IMR-90 (cell line): ENCODE measurements around the gene NMRAL1. TPM values are rescaled to one million over a fixed set of nuclear protein-coding genes. Genes with fewer than 3 reads are reported as not detected.
A peak's percentile ranks its signal among the peaks of the same experiment; 100 is the strongest.

Source experiments
- ATAC-seq: fragments of 200-7000 bp; cut with Tn5 transposase; 2 replicates; pipeline ENCODE4 v1.9.1; 2020; ENCODE audit warnings: low read depth, mild to moderate bottlenecking, moderate library complexity
- Bru-seq: library from RNA; stranded (reverse); fragments of 400-500 nt; gene quantifications from one replicate; lab custom pipeline; 2021; lab: Mats Ljungman, UMichigan
- BruChase-seq, 2 experiments: library from RNA; stranded (reverse); fragments of 400-500 nt; gene quantifications; one replicate each; lab custom pipeline; 2021; lab: Mats Ljungman, UMichigan
- BruUV-seq: library from RNA; stranded (reverse); fragments of 400-500 nt; replicated peaks from 2 replicates; lab custom pipeline; 2021; lab: Mats Ljungman, UMichigan
- CTCF ChIA-PET: fragments of 300-600 bp; formaldehyde crosslinking; extraction: SDS; loops from one replicate; lab custom pipeline; 2021; ENCODE audit warnings: antibody characterized with exemption; lab: Yijun Ruan, JAX
- POLR2A ChIA-PET: fragments of 300-600 bp; sonication (Branson Sonifier 250); formaldehyde crosslinking; loops from one replicate; lab custom pipeline; 2022; ENCODE audit warnings: antibody characterized with exemption; ENCODE audit not compliant: unreplicated experiment; lab: Charles Lee
- DNase-seq: peaks from one replicate; pipeline ENCODE4 v3.0.0; 2013
- H2AFZ ChIP-seq: replicated peaks from 2 replicates; pipeline ENCODE3; 2013; ENCODE audit warnings: low read length, mild to moderate bottlenecking; ENCODE audit not compliant: poor library complexity
- H2AK5ac ChIP-seq: 2 replicates; pipeline ENCODE4 v1.6.1; 2013; ENCODE audit warnings: low read depth, low read length, inconsistent platforms
- H2AK9ac ChIP-seq: replicated peaks from 2 replicates; pipeline ENCODE3; 2013; ENCODE audit warnings: mild to moderate bottlenecking, low read depth, low read length, moderate library complexity; ENCODE audit not compliant: poor library complexity
- H2BK120ac ChIP-seq: 2 replicates; pipeline ENCODE4 v1.6.1; 2013; ENCODE audit warnings: low read depth, low read length, inconsistent platforms
- H2BK15ac ChIP-seq: 3 replicates; pipeline ENCODE4 v1.6.1; 2013; ENCODE audit warnings: low read depth, low read length, inconsistent platforms
- H2BK20ac ChIP-seq: 2 replicates; pipeline ENCODE4 v1.6.1; 2013; ENCODE audit warnings: low read depth, mild to moderate bottlenecking, inconsistent platforms, low read length, moderate library complexity
- H2BK5ac ChIP-seq: 2 replicates; pipeline ENCODE4 v1.6.1; 2013; ENCODE audit warnings: mild to moderate bottlenecking, low read depth, low read length, inconsistent platforms; ENCODE audit not compliant: poor library complexity, severe bottlenecking
- H3K14ac ChIP-seq: replicated peaks from 2 replicates; pipeline ENCODE4 v1.6.1; 2013; ENCODE audit warnings: low read depth, low read length, inconsistent platforms
- H3K18ac ChIP-seq: 2 replicates; pipeline ENCODE4 v1.6.1; 2013; ENCODE audit warnings: low read depth, low read length, control low read depth
- H3K23ac ChIP-seq: 2 replicates; pipeline ENCODE4 v1.6.1; 2013; ENCODE audit warnings: low read depth, low read length, inconsistent platforms
- H3K27ac ChIP-seq: 2 replicates; pipeline ENCODE4 v1.5.1; 2013; ENCODE audit warnings: mild to moderate bottlenecking, control low read depth, low read length; ENCODE audit not compliant: insufficient read depth
- H3K27me3 ChIP-seq: 2 replicates; pipeline ENCODE4 v1.6.1; 2013; ENCODE audit warnings: low read length; ENCODE audit not compliant: control insufficient read depth, insufficient read depth
- H3K36me3 ChIP-seq: 2 replicates; pipeline ENCODE4 v1.6.1; 2013; ENCODE audit warnings: low read length, mixed read lengths; ENCODE audit not compliant: control insufficient read depth, insufficient read depth
- H3K4ac ChIP-seq: 2 replicates; pipeline ENCODE4 v1.6.1; 2013; ENCODE audit warnings: low read depth, low read length, inconsistent platforms
- H3K4me1 ChIP-seq: 2 replicates; pipeline ENCODE4 v1.6.1; 2013; ENCODE audit warnings: low read length, mixed read lengths; ENCODE audit not compliant: control insufficient read depth, insufficient read depth
- H3K4me2 ChIP-seq: 2 replicates; pipeline ENCODE4 v1.6.1; 2013; ENCODE audit warnings: low read depth, mild to moderate bottlenecking, control low read depth, low read length, moderate library complexity
- H3K4me3 ChIP-seq: 2 replicates; pipeline ENCODE4 v1.5.1; 2013; ENCODE audit warnings: low read depth, mild to moderate bottlenecking, control low read depth, low read length, moderate library complexity; ENCODE audit not compliant: insufficient read depth
- H3K56ac ChIP-seq: 2 replicates; pipeline ENCODE4 v1.6.1; 2013; ENCODE audit warnings: low read length, inconsistent platforms; ENCODE audit not compliant: insufficient read depth; ENCODE audit errors: extremely low read depth
- H3K79me1 ChIP-seq, 2 experiments: 2 replicates each; pipeline ENCODE4 v1.6.1; 2013; ENCODE audit warnings: low read length in 2 of 2, inconsistent platforms in 1 of 2, low read depth in 1 of 2
- H3K9ac ChIP-seq: 2 replicates; pipeline ENCODE4 v1.6.1; 2013; ENCODE audit warnings: low read depth, low read length, control low read depth
- H3K9me1 ChIP-seq: 2 replicates; pipeline ENCODE4 v1.6.1; 2013; ENCODE audit warnings: low read length, inconsistent platforms; ENCODE audit not compliant: insufficient read depth
- H3K9me3 ChIP-seq: 2 replicates; pipeline ENCODE4 v1.6.1; 2013; ENCODE audit warnings: low read length; ENCODE audit not compliant: control insufficient read depth, insufficient read depth
- H4K20me1 ChIP-seq: 2 replicates; pipeline ENCODE4 v1.6.1; 2013; ENCODE audit warnings: low read length, inconsistent platforms; ENCODE audit not compliant: insufficient read depth
- H4K5ac ChIP-seq: 2 replicates; pipeline ENCODE4 v1.6.1; 2013; ENCODE audit warnings: mild to moderate bottlenecking, low read depth, low read length, control low read depth
- H4K8ac ChIP-seq, 2 experiments: 2 replicates each; pipeline ENCODE4 v1.6.1; 2013; ENCODE audit warnings: low read depth in 2 of 2, low read length in 2 of 2, control low read depth in 1 of 2, inconsistent platforms in 1 of 2
- H4K91ac ChIP-seq: 2 replicates; pipeline ENCODE4 v1.6.1; 2013; ENCODE audit warnings: low read depth, low read length, inconsistent platforms; ENCODE audit not compliant: insufficient read depth
- BHLHE40 ChIP-seq: fragments of 150-350 bp; IDR thresholded peaks from 2 replicates; pipeline ENCODE4 v1.6.1; 2016; ENCODE audit warnings: mild to moderate bottlenecking, low read depth, low read length
- CHD1 ChIP-seq: IDR thresholded peaks from 2 replicates; pipeline ENCODE4 v1.6.1; 2012; ENCODE audit warnings: low read depth, low read length, improper control_type of control experiment
- MAZ ChIP-seq: IDR thresholded peaks from 2 replicates; pipeline ENCODE4 v1.6.1; 2012; ENCODE audit warnings: low read depth, mild to moderate bottlenecking, low read length, improper control_type of control experiment, moderate library complexity, borderline replicate concordance
- RFX5 ChIP-seq: IDR thresholded peaks from 2 replicates; pipeline ENCODE4 v1.8.0; 2012; ENCODE audit warnings: low read depth, mild to moderate bottlenecking, low read length, moderate library complexity
- SMC3 ChIP-seq: fragments of 150-350 bp; IDR thresholded peaks from 2 replicates; pipeline ENCODE4 v1.6.1; 2016; ENCODE audit warnings: low read depth, mild to moderate bottlenecking, antibody characterized with exemption, low read length, moderate library complexity
- WGBS, 2 experiments: methylation state at CpG; one replicate each; pipeline versions ENCODE4 v1.1.5 to v1.1.7; 2013; ENCODE audit warnings: missing lambda C conversion rate in 2 of 2; ENCODE audit not compliant: insufficient read length in 1 of 2; ENCODE audit errors: extremely low coverage in 2 of 2; 5-methylcytosine and 5-hydroxymethylcytosine counted together
- dilution Hi-C: fragments of 300-500 bp; cut with HindIII; formaldehyde crosslinking; loops from one replicate; pipeline ENCODE4 v1.14.3; 2018; ENCODE audit warnings: low sequenced_read_pairs; ENCODE audit not compliant: unreplicated experiment
- in situ Hi-C: fragments of 300-500 bp; cut with MboI; formaldehyde crosslinking; loops from 3 replicates; pipeline ENCODE4 v1.14.3; 2019; ENCODE audit warnings: low sequenced_read_pairs, inconsistent platforms, mixed read lengths
- intact Hi-C: fragments of 100-400 bp; cut with micrococcal nuclease; formaldehyde crosslinking; loops from 2 replicates; pipeline ENCODE4 v1.10.0; 2022
- long read RNA-seq: library from polyadenylated mRNA; unstranded; transcript quantifications from one replicate; pipeline ENCODE4 v2.0.0, GENCODE V29; 2021; ENCODE audit not compliant: unreplicated experiment
- polyA plus RNA-seq, 3 experiments: library from polyadenylated mRNA; depleted of rRNA; stranded (reverse); fragments of >200 nt; gene quantifications; 2 replicates each; pipeline ENCODE4 v1.2.3, GENCODE V29; 2012; ENCODE audit warnings: low replicate concordance in 1 of 3
- total RNA-seq: library from RNA; depleted of rRNA; stranded (reverse); fragments of >200 nt; gene quantifications from 2 replicates; pipeline ENCODE4 v1.2.3, GENCODE V29; 2012; rRNA removed
- TF ChIP-seq, protein P1 (sequence below): fragments of 150-350 bp; IDR thresholded peaks from 2 replicates; pipeline ENCODE4 v1.6.1; 2017; ENCODE audit warnings: mild to moderate bottlenecking, antibody characterized with exemption, low read length, low read depth

The NMRAL1 gene
- 67.6 and 73.6 TPM in 2 replicates for total RNA-seq
- polyA plus RNA-seq (2012; rRNA removed): 48.6 and 52.4 TPM in 2 replicates
- polyA plus RNA-seq (2012; cell fraction: cytosol; rRNA removed): 62.4 and 64.5 TPM in 2 replicates
- polyA plus RNA-seq (2012; cell fraction: nucleus; rRNA removed; ENCODE audit: low replicate concordance): 50.0 and 61.0 TPM in 2 replicates
- percentile 58 among the genes with signal in this experiment for Bru-seq, nascent RNA
- BruChase-seq, experiment 1, labeled RNA remaining after a 6-hour chase: percentile 68 among the genes with signal in this experiment
- BruChase-seq, experiment 2, labeled RNA remaining after a 2-hour chase: percentile 57 among the genes with signal in this experiment
- long read RNA-seq, transcript NMRAL1-202 (6 exons, 1,233 nt): major isoform, 10 of 35 reads
- long read RNA-seq, transcript NMRAL1-201 (6 exons, 1,376 nt): minor isoform, 6 of 35 reads
- long read RNA-seq, partial matches to known transcripts: 8 of 35 reads
- long read RNA-seq, other reads (novel, unspliced or antisense): 8 of 35 reads

DNA sequence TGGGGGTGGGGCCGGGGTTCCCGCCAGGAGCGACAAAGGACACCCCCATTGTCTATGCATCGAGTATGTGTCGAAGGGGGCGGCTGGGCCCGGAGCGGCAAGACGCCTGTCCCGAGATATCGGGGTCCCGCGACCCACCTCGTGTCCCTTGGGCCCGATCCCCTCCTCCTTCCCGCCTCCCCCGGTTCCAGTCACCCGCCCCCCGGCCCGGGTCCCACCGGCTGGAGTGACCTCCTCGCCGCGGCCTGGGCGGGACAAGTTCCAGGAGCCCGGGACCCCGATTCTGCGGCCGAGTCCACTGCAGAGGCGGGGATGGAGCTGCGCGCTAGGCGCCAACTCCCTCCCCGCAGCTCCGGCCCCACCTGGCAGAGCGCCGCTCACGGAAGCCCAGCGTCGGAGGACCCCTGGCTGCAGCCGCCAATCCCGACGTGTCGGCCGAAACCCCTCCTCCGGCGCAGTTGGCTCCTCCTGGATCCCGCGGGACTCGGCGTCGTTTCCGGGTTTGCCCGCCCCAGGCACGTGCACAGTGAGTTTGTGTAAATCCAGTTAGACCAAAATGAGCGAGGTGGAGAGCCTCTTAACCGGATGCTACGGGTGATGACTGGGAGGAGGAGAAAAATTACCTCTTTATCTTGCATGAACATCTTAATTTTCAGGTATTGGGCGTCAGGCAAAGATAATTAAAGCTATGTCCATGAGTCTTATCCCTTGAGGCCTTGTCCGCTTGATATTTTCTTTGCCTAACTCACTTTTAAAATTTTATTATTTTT is at the start of gene NMRAL1:
Gene NMRAL1, minus strand, starts transcription at position 434 of the 770 bp plus-strand sequence. CDS start 493 bp downstream, outside the sequence.
- H3K56ac ChIP-seq: no peak within 1 kb of the TSS
- H3K9me1 ChIP-seq: peaks cover 3% of the 10 kb centered on the region; the same call in 1 of the 2 replicates
- peak within 1 kb of the TSS; percentile 94 for H2AFZ ChIP-seq
- no peaks in the 10 kb centered on the region for H3K27me3 ChIP-seq
- DNase-seq (peak; percentile 80), ATAC-seq (peak; percentile 68)
- H4K20me1 ChIP-seq: no peaks in the 10 kb centered on the region
- TF ChIP-seq CHD1: no peak
- TF ChIP-seq, protein P1, sequence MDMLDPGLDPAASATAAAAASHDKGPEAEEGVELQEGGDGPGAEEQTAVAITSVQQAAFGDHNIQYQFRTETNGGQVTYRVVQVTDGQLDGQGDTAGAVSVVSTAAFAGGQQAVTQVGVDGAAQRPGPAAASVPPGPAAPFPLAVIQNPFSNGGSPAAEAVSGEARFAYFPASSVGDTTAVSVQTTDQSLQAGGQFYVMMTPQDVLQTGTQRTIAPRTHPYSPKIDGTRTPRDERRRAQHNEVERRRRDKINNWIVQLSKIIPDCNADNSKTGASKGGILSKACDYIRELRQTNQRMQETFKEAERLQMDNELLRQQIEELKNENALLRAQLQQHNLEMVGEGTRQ: peak; percentile 77
- TF ChIP-seq SMC3: no peak
- no peak for TF ChIP-seq RFX5
- TF ChIP-seq BHLHE40: peak; percentile 98
- TF ChIP-seq MAZ: peak; percentile 24; the same call in 1 of the 2 replicates
- intact Hi-C loops (no loop called here), dilution Hi-C loops (no loop called here), in situ Hi-C loops (no loop called here)
- H2BK15ac ChIP-seq: peak within 1 kb of the TSS; percentile 26; the same call in 1 of the 3 replicates
- H3K27ac ChIP-seq: peak within 1 kb of the TSS; percentile 56; the same call in 1 of the 2 replicates
- H2BK120ac ChIP-seq: no peak within 1 kb of the TSS
- H4K91ac ChIP-seq: peak within 1 kb of the TSS; percentile 83
- peak within 1 kb of the TSS; percentile 88 for H3K4ac ChIP-seq
- WGBS, 2 experiments: 3% methylated on average over 22 of the region's 60 CpGs; no CpG with 5 or more reads in 1 of the 2 experiments
- POLR2A ChIA-PET: interaction anchor here (0.6 kb wide), 1 partner anchor 470 kb away, joined by 8 read pairs; no protein-coding TSS in a partner anchor
- peak within 1 kb of the TSS; percentile 34; the same call in 1 of the 2 replicates for H3K14ac ChIP-seq
- peaks cover under 1% of the 10 kb centered on the region; the same call in 1 of the 2 replicates for H3K36me3 ChIP-seq
- no peaks in the 10 kb centered on the region for H3K9me3 ChIP-seq
- BruUV-seq: no TSS peak
- peak within 1 kb of the TSS; percentile 62 for H2AK9ac ChIP-seq
- CTCF ChIA-PET: no interaction called here
- H3K4me1 ChIP-seq: peaks cover 2% of the 10 kb centered on the region; the same call in 1 of the 2 replicates
- peak within 1 kb of the TSS; percentile 26; the same call in 1 of the 2 replicates for H3K18ac ChIP-seq
- peaks cover 15 to 52% of the 10 kb centered on the region in 2 experiments for H3K79me1 ChIP-seq
- H2BK5ac ChIP-seq: peak within 1 kb of the TSS; percentile 27
- H3K23ac ChIP-seq: 0 out of 2 replicates have a peak within 1 kb of the TSS, but pooled peaks have one; percentile 25
- peak within 1 kb of the TSS; percentile 66 for H3K4me3 ChIP-seq
- peak within 1 kb of the TSS; percentile 24; the same call in 1 of the 2 replicates for H2AK5ac ChIP-seq
- peak within 1 kb of the TSS; percentile 47 for H3K9ac ChIP-seq
- 0 out of 2 replicates have a peak within 1 kb of the TSS, but pooled peaks have one; percentile 2 for H2BK20ac ChIP-seq
- peak within 1 kb of the TSS; percentile 73 for H4K5ac ChIP-seq
- H4K8ac ChIP-seq: peak within 1 kb of the TSS; percentile 78 to 100
- H3K4me2 ChIP-seq: peak within 1 kb of the TSS; percentile 79
